Lung (tissue), 12 donors: ENCODE results near the gene IFNL2. TPM values are rescaled to one million over a fixed set of nuclear protein-coding genes. Genes with fewer than 3 reads are reported as not detected.

Source experiments
- ATAC-seq: fragments of 200-7000 bp; cut with Tn5 transposase; one replicate; pipeline ENCODE4 v1.9.1; 2020; ENCODE audit warnings: moderate number of reproducible peaks; ENCODE audit not compliant: insufficient read depth, low FRiP score
- DNase-seq, 3 donors: peaks; one replicate each; pipeline ENCODE4 v3.0.0-alpha.2; 2013 to 2017
- H3K27ac ChIP-seq, 2 donors: one replicate each; pipeline ENCODE4 v1.5.1; 2013; ENCODE audit warnings: mild to moderate bottlenecking in 2 of 2, moderate library complexity in 2 of 2, control low read depth in 1 of 2, inconsistent platforms in 1 of 2, low read depth in 1 of 2, low read length in 1 of 2
- H3K27me3 ChIP-seq, 3 donors: one replicate each; pipeline ENCODE4 v1.5.1; 2013; ENCODE audit warnings: low read length in 2 of 3; ENCODE audit not compliant: control insufficient read depth in 3 of 3, insufficient read depth in 3 of 3
- H3K36me3 ChIP-seq, 4 donors: one replicate each; pipeline ENCODE4 v1.5.1; 2013; ENCODE audit warnings: low read length in 4 of 4, mild to moderate bottlenecking in 1 of 4, moderate library complexity in 1 of 4; ENCODE audit not compliant: control insufficient read depth in 4 of 4, insufficient read depth in 4 of 4
- H3K4me1 ChIP-seq, 5 donors: one replicate each; pipeline ENCODE4 v1.5.1; 2013; ENCODE audit warnings: low read length in 5 of 5, mild to moderate bottlenecking in 2 of 5, moderate library complexity in 1 of 5; ENCODE audit not compliant: control insufficient read depth in 5 of 5, insufficient read depth in 5 of 5
- H3K4me3 ChIP-seq: one replicate; pipeline ENCODE4 v1.5.1; 2013; ENCODE audit warnings: mild to moderate bottlenecking, control low read depth, moderate library complexity
- H3K9ac ChIP-seq, 2 donors: one replicate each; pipeline ENCODE4 v1.5.1; 2013; ENCODE audit warnings: low read length in 2 of 2, control low read depth in 1 of 2; ENCODE audit not compliant: insufficient read depth in 1 of 2
- H3K9me3 ChIP-seq, 4 donors: one replicate each; pipeline ENCODE4 v1.5.1; 2013; ENCODE audit warnings: low read length in 3 of 4, mild to moderate bottlenecking in 1 of 4, moderate library complexity in 1 of 4; ENCODE audit not compliant: control insufficient read depth in 4 of 4, insufficient read depth in 3 of 4
- WGBS, 2 donors: extraction: QIAGEN DNeasy Blood & Tissue Kit; methylation state at CpG; one replicate each; pipeline ENCODE4 v1.1.7; 2013; 5-methylcytosine and 5-hydroxymethylcytosine counted together
- polyA plus RNA-seq, 2 donors: library from polyadenylated mRNA; stranded (reverse); fragments of 200-250 nt; gene quantifications; one replicate each; pipeline ENCODE4 v1.2.1, GENCODE V29; 2013
- total RNA-seq, 2 donors: library from RNA; depleted of rRNA in 1 of 2; stranded (reverse); fragments of >200 nt in 1 of 2; gene quantifications; one replicate each; pipeline ENCODE4 v1.2.1, GENCODE V29; 2014 to 2021
- TF ChIP-seq, protein P1 (sequence below): IDR thresholded peaks from 2 replicates; pipeline ENCODE4 v1.5.1; 2012; ENCODE audit warnings: mild to moderate bottlenecking; ENCODE audit errors: control extremely low read depth, extremely low read depth
- donor health status: control.
- donor health status: control.
- donor health status: Bipolar disorder and iron deficiency.
- donor health status: healthy.
- donor health status: DM: yes; HTN: yes; CAD: no.

Gene IFNL2
- total and polyA plus RNA-seq, 4 donors, result not detected

- 79 to 85% methylated on average over 2 of the region's 2 CpGs for WGBS, 2 donors
- no peak for ATAC-seq
Measured at GRCh38 chr19:39230096-39230764, 38.0 kb upstream of the IFNL2 start.

GRCh38 chr19:39232708-39233107 is 35.5 kb upstream of the IFNL2 start:
- TF ChIP-seq, protein P1, sequence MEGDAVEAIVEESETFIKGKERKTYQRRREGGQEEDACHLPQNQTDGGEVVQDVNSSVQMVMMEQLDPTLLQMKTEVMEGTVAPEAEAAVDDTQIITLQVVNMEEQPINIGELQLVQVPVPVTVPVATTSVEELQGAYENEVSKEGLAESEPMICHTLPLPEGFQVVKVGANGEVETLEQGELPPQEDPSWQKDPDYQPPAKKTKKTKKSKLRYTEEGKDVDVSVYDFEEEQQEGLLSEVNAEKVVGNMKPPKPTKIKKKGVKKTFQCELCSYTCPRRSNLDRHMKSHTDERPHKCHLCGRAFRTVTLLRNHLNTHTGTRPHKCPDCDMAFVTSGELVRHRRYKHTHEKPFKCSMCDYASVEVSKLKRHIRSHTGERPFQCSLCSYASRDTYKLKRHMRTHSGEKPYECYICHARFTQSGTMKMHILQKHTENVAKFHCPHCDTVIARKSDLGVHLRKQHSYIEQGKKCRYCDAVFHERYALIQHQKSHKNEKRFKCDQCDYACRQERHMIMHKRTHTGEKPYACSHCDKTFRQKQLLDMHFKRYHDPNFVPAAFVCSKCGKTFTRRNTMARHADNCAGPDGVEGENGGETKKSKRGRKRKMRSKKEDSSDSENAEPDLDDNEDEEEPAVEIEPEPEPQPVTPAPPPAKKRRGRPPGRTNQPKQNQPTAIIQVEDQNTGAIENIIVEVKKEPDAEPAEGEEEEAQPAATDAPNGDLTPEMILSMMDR, result no peak
- Histone ChIP-seq H3K27me3 (peaks cover 0 to 5% (median 2%) of the 10 kb centered on the region in 3 donors), H3K27ac (no peak overlapping the region), H3K4me1 (no peaks in the 10 kb centered on the region), H3K9ac (no peak overlapping the region), H3K4me3 (no peak overlapping the region), H3K9me3 (peaks cover 0 to 3% (median 0%) of the 10 kb centered on the region in 4 donors), H3K36me3 (no peaks in the 10 kb centered on the region)
- 87 to 94% methylated on average over 5 of the region's 5 CpGs for WGBS, 2 donors
- DNase-seq (no peak), ATAC-seq (no peak)

More at GRCh38 chr19:39230096-39230764, 38.0 kb upstream of the IFNL2 start:
- no peak overlapping the region for H3K27ac ChIP-seq
- peaks cover 0 to 3% (median 0%) of the 10 kb centered on the region in 4 donors for H3K9me3 ChIP-seq
- no peaks in the 10 kb centered on the region for H3K4me1 ChIP-seq
- no peak overlapping the region for H3K4me3 ChIP-seq
- DNase-seq, result no peak
- no peak overlapping the region for H3K9ac ChIP-seq
- H3K36me3 ChIP-seq, result no peaks in the 10 kb centered on the region
- peaks cover 0 to 2% (median 2%) of the 10 kb centered on the region in 3 donors for H3K27me3 ChIP-seq
- TF ChIP-seq, protein P1, result no peak

GRCh38 chr19:39236527-39236926 is 31.7 kb upstream of the IFNL2 start:
- H3K9ac ChIP-seq, result no peak overlapping the region
- ATAC-seq (no peak), DNase-seq (no peak)
- no peak overlapping the region for H3K4me3 ChIP-seq
- H3K27me3 ChIP-seq, result peaks cover 0 to 5% (median 0%) of the 10 kb centered on the region in 3 donors
- peaks cover 0 to 1% (median 0%) of the 10 kb centered on the region in 5 donors for H3K4me1 ChIP-seq
- 71 to 80% methylated on average over 9 to 12 of the region's 12 CpGs for WGBS, 2 donors
- H3K27ac ChIP-seq, result no peak overlapping the region
- no peaks in the 10 kb centered on the region for H3K36me3 ChIP-seq
- TF ChIP-seq, protein P1, result no peak
- H3K9me3 ChIP-seq, result peaks cover 0 to 2% (median 0%) of the 10 kb centered on the region in 4 donors
